K562 (cell line): Measurements from ENCODE around the gene IRF2. TPM values are rescaled to one million over a fixed set of nuclear protein-coding genes. Genes with fewer than 3 reads are reported as not detected.

ENCODE experiments used
- ATF6 ChIP-seq: sonication (generic); formaldehyde crosslinking; IDR thresholded peaks from 2 replicates; pipeline ENCODE4 v1.4.0; 2020; ENCODE audit warnings: mild to moderate bottlenecking, missing genetic modification reagents
- CTCFL ChIP-seq: IDR thresholded peaks from 2 replicates; pipeline ENCODE4 v1.6.1; 2011; ENCODE audit warnings: borderline replicate concordance, low read depth, mild to moderate bottlenecking, moderate library complexity, low read length; ENCODE audit not compliant: insufficient read depth, poor library complexity, severe bottlenecking
- CXXC5 ChIP-seq: fragments of 250-450 bp; sonication (Bioruptor Pico); IDR thresholded peaks from 2 replicates; pipeline ENCODE4 v1.8.0; 2022; ENCODE audit warnings: inconsistent platforms, mild to moderate bottlenecking, moderate library complexity
- GTF2A2 ChIP-seq: IDR thresholded peaks from 2 replicates; pipeline ENCODE4 v1.6.1; 2016; ENCODE audit warnings: mild to moderate bottlenecking, missing genetic modification characterization, missing compliant biosample characterization
- HNRNPL ChIP-seq: fragments of 200-400 bp; formaldehyde crosslinking; IDR thresholded peaks from 2 replicates; pipeline ENCODE4 v1.6.1; 2017; ENCODE audit warnings: low read depth, mild to moderate bottlenecking, low read length
- POLR2A ChIP-seq: fragments of 450-650 bp; conservative IDR thresholded peaks from 2 replicates; pipeline ENCODE4 v1.6.1; 2016
- STAT5A ChIP-seq: IDR thresholded peaks from 2 replicates; pipeline ENCODE4 v1.6.1; 2012; ENCODE audit warnings: low read length, inconsistent platforms, borderline replicate concordance
- ZBTB40 ChIP-seq, 2 experiments: fragments of 450-650 bp in 1 of 2; sonication (generic) in 1 of 2; formaldehyde crosslinking in 1 of 2; IDR thresholded peaks; 2 replicates each; pipeline versions ENCODE4 v1.7.1 to v1.9.0; 2016 to 2022; ENCODE audit warnings: inconsistent platforms in 1 of 2, mild to moderate bottlenecking in 1 of 2, missing genetic modification reagents in 1 of 2
- ZNF639 ChIP-seq, 2 experiments: fragments of 200-800 bp in 1 of 2; sonication (Bioruptor generic) in 1 of 2; sonication (generic) in 1 of 2; formaldehyde crosslinking in 1 of 2; IDR thresholded peaks in 1 of 2; conservative IDR thresholded peaks in 1 of 2; 2 replicates each; pipeline versions ENCODE4 v1.5.0 to v1.6.1; 2016 to 2020; ENCODE audit warnings: missing compliant biosample characterization in 1 of 2, missing genetic modification characterization in 1 of 2, missing genetic modification reagents in 1 of 2
- polyA plus RNA-seq, 8 experiments: library from polyadenylated mRNA; depleted of rRNA in 4 of 8; stranded (reverse) in 5 of 8; unstranded in 3 of 8; fragments of >200 nt; fragmentation: Nextera tagmentation in 2 of 8; fragmentation: Illumina TruSeq in 1 of 8; extraction: Ambion mirVana in 2 of 8; extraction: Trizol in 1 of 8; gene quantifications; 2 replicates each; pipeline versions ENCODE4 v1.2.1 to v1.2.3, GENCODE V29; 2011 to 2014; ENCODE audit warnings: inconsistent platforms in 1 of 8, missing spikeins in 1 of 8
- total RNA-seq, 7 experiments: library from RNA; depleted of rRNA in 6 of 7; stranded (reverse); fragments of >200 nt in 6 of 7; fragmentation: Illumina TruSeq in 2 of 7; extraction: Trizol in 2 of 7; gene quantifications; 2 replicates each; pipeline versions ENCODE4 v1.2.1 to v1.2.3, GENCODE V29; 2011 to 2021; ENCODE audit warnings: low replicate concordance in 1 of 7

Gene IRF2
- total and polyA plus RNA-seq, 9 of the 15 experiments (the other 6 are each of a cell fraction or from before 2014, with no cell fraction given): 7.1 to 17.1 (median 11.3) TPM

- TF ChIP-seq ATF6 (CRISPR knock-in tag) (no peak), CTCFL (peak; percentile 3), ZBTB40 (IDR thresholded peaks at IDR 0.05) (peak; percentile 31; the same call in 1 of the 2 replicates), ZBTB40 (CRISPR knock-in tag; IDR thresholded peaks at IDR 0.05) (no peak), GTF2A2 (tag) (no peak), ZNF639 (CRISPR knock-in tag; conservative IDR thresholded peaks at IDR 0.05 in 1 of 2, IDR thresholded peaks at IDR 0.05 in 1 of 2) (peak in 1 of 2 experiments; percentile 57; a peak in 1 of 4 replicates), HNRNPL (peak; percentile 90), POLR2A (peak; percentile 54; the same call in 1 of the 2 replicates), CXXC5 (CRISPR knock-in tag) (peak; percentile 51; the same call in 1 of the 2 replicates), STAT5A (no peak)
These were observed 1.5 kb downstream of the IRF2 start (continued) for GRCh38 chr4:184472614-184473498.
